Esophagus muscularis mucosa (tissue), 3 donors: ENCODE data around the gene DCLK2.

Source experiments
- POLR2A ChIP-seq: fragments of 450-650 bp; IDR thresholded peaks from one replicate; pipeline ENCODE4 v1.6.1; 2017; ENCODE audit warnings: antibody characterized with exemption, moderate library complexity, mild to moderate bottlenecking, low read depth
- POLR2AphosphoS5 ChIP-seq, 2 donors: sonication (generic); formaldehyde crosslinking; IDR thresholded peaks; one replicate each; pipeline ENCODE4 v1.6.1; 2017; ENCODE audit warnings: antibody characterized with exemption in 2 of 2
- TF ChIP-seq, protein P1 (sequence below), 3 experiments: fragments of 200-600 bp in 2 of 3; fragments of 450-650 bp in 1 of 3; sonication (generic) in 2 of 3; IDR thresholded peaks; one replicate each; pipeline ENCODE4 v1.5.1; 2017 to 2019; ENCODE audit warnings: antibody characterized with exemption in 3 of 3, mild to moderate bottlenecking in 2 of 3, moderate library complexity in 1 of 3

DNA sequence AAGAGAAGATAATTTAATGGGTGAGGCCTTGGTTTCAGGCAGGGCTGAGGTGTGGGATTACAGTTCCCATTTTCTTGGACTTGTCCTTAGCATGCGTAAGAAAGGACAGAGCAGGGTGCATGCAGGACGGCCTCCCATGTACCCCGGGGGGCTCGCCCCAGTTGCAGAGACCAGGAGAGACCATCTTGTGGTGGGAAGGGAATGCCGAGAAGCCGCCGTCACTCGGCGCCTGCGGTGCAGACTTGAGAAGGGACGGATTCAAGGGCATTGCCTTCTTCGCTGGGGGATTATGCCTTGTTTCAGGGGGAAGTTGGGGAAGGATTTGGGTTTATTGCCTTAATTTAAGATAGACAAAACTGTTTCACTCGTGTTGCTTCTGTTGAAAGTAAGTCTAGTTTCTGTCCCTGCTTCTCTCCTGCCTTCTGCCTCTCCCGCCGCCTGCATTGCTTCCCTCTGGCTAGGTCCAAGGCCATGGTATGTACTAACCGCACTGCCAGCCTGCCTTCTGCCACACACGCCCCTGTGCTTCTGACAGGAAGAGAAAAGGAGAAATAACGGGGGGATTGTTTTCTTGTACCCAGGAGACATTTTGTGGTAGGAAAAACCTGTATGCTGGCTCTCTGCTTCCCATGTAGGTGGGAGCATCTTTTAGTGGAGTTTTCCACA lies 175.9 kb downstream of the DCLK2 start:
- TF ChIP-seq POLR2A, result no peak
- no peak for TF ChIP-seq POLR2AphosphoS5 (IDR thresholded peaks at IDR 0.05)
- TF ChIP-seq, protein P1, sequence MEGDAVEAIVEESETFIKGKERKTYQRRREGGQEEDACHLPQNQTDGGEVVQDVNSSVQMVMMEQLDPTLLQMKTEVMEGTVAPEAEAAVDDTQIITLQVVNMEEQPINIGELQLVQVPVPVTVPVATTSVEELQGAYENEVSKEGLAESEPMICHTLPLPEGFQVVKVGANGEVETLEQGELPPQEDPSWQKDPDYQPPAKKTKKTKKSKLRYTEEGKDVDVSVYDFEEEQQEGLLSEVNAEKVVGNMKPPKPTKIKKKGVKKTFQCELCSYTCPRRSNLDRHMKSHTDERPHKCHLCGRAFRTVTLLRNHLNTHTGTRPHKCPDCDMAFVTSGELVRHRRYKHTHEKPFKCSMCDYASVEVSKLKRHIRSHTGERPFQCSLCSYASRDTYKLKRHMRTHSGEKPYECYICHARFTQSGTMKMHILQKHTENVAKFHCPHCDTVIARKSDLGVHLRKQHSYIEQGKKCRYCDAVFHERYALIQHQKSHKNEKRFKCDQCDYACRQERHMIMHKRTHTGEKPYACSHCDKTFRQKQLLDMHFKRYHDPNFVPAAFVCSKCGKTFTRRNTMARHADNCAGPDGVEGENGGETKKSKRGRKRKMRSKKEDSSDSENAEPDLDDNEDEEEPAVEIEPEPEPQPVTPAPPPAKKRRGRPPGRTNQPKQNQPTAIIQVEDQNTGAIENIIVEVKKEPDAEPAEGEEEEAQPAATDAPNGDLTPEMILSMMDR (IDR thresholded peaks at IDR 0.05), result no peak
